Endothelial cell (in vitro differentiated cells): Measurements from ENCODE around the gene TMPRSS13. TPM values are rescaled to one million over a fixed set of nuclear protein-coding genes. Genes with fewer than 3 reads are reported as not detected.
"Not testable (repeated sequence)": the region's sequence is repeated elsewhere in the genome, so short reads cannot be mapped to it uniquely, and the experiment has no call there.

Source experiments
- DNase-seq: peaks from one replicate; pipeline ENCODE4 v3.0.0; 2021; ENCODE audit warnings: low spot score
- H3K27ac Mint-ChIP-seq: one replicate; pipeline ENCODE4 v1.8.0; 2021; ENCODE audit warnings: mixed read lengths, inconsistent platforms; ENCODE audit not compliant: unreplicated experiment
- H3K27me3 Mint-ChIP-seq: one replicate; pipeline ENCODE4 v1.8.0; 2021; ENCODE audit warnings: mild to moderate bottlenecking, moderate library complexity, mixed read lengths, inconsistent platforms; ENCODE audit not compliant: unreplicated experiment
- H3K36me3 Mint-ChIP-seq: one replicate; pipeline ENCODE4 v1.8.0; 2021; ENCODE audit warnings: mild to moderate bottlenecking, low read depth, mixed read lengths, inconsistent platforms; ENCODE audit not compliant: unreplicated experiment
- H3K4me1 Mint-ChIP-seq: one replicate; pipeline ENCODE4 v1.8.0; 2021; ENCODE audit warnings: mild to moderate bottlenecking, mixed read lengths, inconsistent platforms; ENCODE audit not compliant: unreplicated experiment
- H3K4me3 Mint-ChIP-seq: one replicate; pipeline ENCODE4 v1.8.0; 2021; ENCODE audit warnings: mild to moderate bottlenecking, mixed read lengths, inconsistent platforms; ENCODE audit not compliant: unreplicated experiment
- H3K9me3 Mint-ChIP-seq: one replicate; pipeline ENCODE4 v1.8.0; 2021; ENCODE audit warnings: mixed read lengths, inconsistent platforms; ENCODE audit not compliant: unreplicated experiment
- total RNA-seq: library from RNA; stranded (reverse); fragmentation: NEBNext Ultra II Directional; extraction: Animal tissue kit (Norgen Biotek cat#: 25700); gene quantifications from one replicate; pipeline ENCODE4 v1.2.1, GENCODE V29; 2021; ENCODE audit not compliant: unreplicated experiment
- TF ChIP-seq, protein P1 (sequence below): fragments of 200-600 bp; sonication (generic); IDR thresholded peaks from one replicate; pipeline ENCODE4 v1.5.0; 2021; ENCODE audit warnings: antibody characterized with exemption; ENCODE audit not compliant: unreplicated experiment

TMPRSS13 gene
- total RNA-seq, 1 donor from 2014 or later = 1.8 TPM

DNA sequence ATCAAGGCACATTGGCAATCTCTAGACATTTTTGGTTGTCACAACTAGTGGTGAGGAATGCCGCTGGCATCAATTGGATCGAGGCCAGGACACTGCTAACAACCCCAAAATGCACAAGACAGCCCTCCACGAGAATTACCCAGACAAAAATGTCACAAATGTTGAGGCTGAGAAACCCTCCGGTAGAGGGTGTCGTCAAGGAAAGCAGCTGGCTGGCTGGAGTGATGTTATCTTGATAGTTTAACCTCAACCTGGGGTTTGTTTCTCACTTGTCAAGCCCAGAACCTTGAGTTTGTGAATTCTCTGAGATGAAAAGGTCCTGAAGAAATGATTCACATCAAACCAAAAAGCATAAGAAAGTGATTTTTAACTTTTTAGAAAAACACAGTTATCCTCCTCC, 21.1 kb upstream of the TMPRSS13 start:
- Mint-ChIP-seq H3K4me1 (peaks cover 14% of the 10 kb centered on the region), H3K36me3 (no peaks in the 10 kb centered on the region), H3K27me3 (peaks cover 9% of the 10 kb centered on the region), H3K27ac (no peak overlapping the region), H3K9me3 (no peaks in the 10 kb centered on the region), H3K4me3 (no peak overlapping the region)
- TF ChIP-seq, protein P1, sequence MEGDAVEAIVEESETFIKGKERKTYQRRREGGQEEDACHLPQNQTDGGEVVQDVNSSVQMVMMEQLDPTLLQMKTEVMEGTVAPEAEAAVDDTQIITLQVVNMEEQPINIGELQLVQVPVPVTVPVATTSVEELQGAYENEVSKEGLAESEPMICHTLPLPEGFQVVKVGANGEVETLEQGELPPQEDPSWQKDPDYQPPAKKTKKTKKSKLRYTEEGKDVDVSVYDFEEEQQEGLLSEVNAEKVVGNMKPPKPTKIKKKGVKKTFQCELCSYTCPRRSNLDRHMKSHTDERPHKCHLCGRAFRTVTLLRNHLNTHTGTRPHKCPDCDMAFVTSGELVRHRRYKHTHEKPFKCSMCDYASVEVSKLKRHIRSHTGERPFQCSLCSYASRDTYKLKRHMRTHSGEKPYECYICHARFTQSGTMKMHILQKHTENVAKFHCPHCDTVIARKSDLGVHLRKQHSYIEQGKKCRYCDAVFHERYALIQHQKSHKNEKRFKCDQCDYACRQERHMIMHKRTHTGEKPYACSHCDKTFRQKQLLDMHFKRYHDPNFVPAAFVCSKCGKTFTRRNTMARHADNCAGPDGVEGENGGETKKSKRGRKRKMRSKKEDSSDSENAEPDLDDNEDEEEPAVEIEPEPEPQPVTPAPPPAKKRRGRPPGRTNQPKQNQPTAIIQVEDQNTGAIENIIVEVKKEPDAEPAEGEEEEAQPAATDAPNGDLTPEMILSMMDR = no peak
- DNase-seq = no peak

GRCh38 chr11:117949062-117949461, 19.9 kb upstream of the TMPRSS13 start:
- peaks cover 22% of the 10 kb centered on the region for H3K4me1 Mint-ChIP-seq
- H3K27ac Mint-ChIP-seq = no peak overlapping the region
- TF ChIP-seq, protein P1 = no peak
- H3K27me3 Mint-ChIP-seq = peaks cover 9% of the 10 kb centered on the region
- no peaks in the 10 kb centered on the region for H3K36me3 Mint-ChIP-seq
- no peak overlapping the region for H3K4me3 Mint-ChIP-seq
- H3K9me3 Mint-ChIP-seq = no peaks in the 10 kb centered on the region
- DNase-seq = no peak

- H3K9me3 Mint-ChIP-seq, H3K36me3 Mint-ChIP-seq, DNase-seq, H3K4me3 Mint-ChIP-seq, H3K27me3 Mint-ChIP-seq, H3K27ac Mint-ChIP-seq: not testable (repeated sequence)
- peaks cover 22% of the 10 kb centered on the region for H3K4me1 Mint-ChIP-seq
These were observed 19.3 kb upstream of the TMPRSS13 start for GRCh38 chr11:117948466-117948865.

DNA sequence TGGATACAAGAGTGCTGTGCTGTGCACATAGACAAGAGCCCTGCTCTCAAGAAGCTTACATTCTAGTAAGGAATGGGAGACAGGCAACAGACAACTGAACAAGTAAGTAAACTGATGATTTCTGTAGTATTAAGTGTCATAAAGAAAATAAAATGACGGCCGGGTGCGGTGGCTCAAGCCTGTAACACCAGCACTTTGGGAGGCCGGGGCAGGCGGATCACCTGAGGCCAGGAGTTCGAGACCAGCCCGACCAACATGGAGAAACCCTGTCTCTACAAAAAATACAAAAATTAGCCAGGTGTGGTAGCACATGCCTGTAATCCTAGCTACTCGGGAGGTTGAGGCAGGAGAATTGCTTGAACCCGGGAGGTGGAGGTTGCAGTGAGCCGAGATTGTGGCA, 18.5 kb upstream of the TMPRSS13 start:
- H3K4me1 Mint-ChIP-seq = peaks cover 22% of the 10 kb centered on the region
- not testable (repeated sequence) for H3K27me3 Mint-ChIP-seq, H3K36me3 Mint-ChIP-seq, DNase-seq, H3K27ac Mint-ChIP-seq, H3K9me3 Mint-ChIP-seq, H3K4me3 Mint-ChIP-seq

GRCh38 chr11:117946842-117947526, 17.8 kb upstream of the TMPRSS13 start:
- TF ChIP-seq, protein P1 = peak; percentile 91
- H3K27ac Mint-ChIP-seq = no peak overlapping the region
- H3K9me3 Mint-ChIP-seq = no peaks in the 10 kb centered on the region
- peaks cover 9% of the 10 kb centered on the region for H3K27me3 Mint-ChIP-seq
- no peak overlapping the region for H3K4me3 Mint-ChIP-seq
- H3K36me3 Mint-ChIP-seq = no peaks in the 10 kb centered on the region
- peaks cover 22% of the 10 kb centered on the region for H3K4me1 Mint-ChIP-seq
- DNase-seq = peak; percentile 95

- DNase-seq = no peak
- H3K27me3 Mint-ChIP-seq = peaks cover 5% of the 10 kb centered on the region
- H3K36me3 Mint-ChIP-seq = no peaks in the 10 kb centered on the region
- peaks cover 22% of the 10 kb centered on the region for H3K4me1 Mint-ChIP-seq
- H3K27ac Mint-ChIP-seq = no peak overlapping the region
- H3K4me3 Mint-ChIP-seq = no peak overlapping the region
- TF ChIP-seq, protein P1 = no peak
- H3K9me3 Mint-ChIP-seq = no peaks in the 10 kb centered on the region
These were observed 17.1 kb upstream of the TMPRSS13 start for GRCh38 chr11:117946156-117946841.
